Measurements from ENCODE around the gene TBC1D19.

The TBC1D19 gene

GRCh38 chr4:26723216-26723615 is 139.3 kb downstream of the TBC1D19 start:
- no peak for TF ChIP-seq CTCF (IDR thresholded peaks at IDR 0.05; ENCODE audit: low read depth, low read length)
- DNase-seq (ENCODE audit: extremely low read depth, low read depth): no peak

- no peak for DNase-seq (ENCODE audit: extremely low read depth, low read depth)
- no peak for TF ChIP-seq CTCF (IDR thresholded peaks at IDR 0.05; ENCODE audit: low read depth, low read length)
These were observed 140.7 kb downstream of the TBC1D19 start for GRCh38 chr4:26724534-26724933.

- DNase-seq (ENCODE audit: extremely low read depth, low read depth): no peak
- no peak for TF ChIP-seq CTCF (IDR thresholded peaks at IDR 0.05; ENCODE audit: low read depth, low read length)
These were observed 142.9 kb downstream of the TBC1D19 start for GRCh38 chr4:26726655-26727387.

- no peak for TF ChIP-seq CTCF (IDR thresholded peaks at IDR 0.05; ENCODE audit: low read depth, low read length)
- DNase-seq (ENCODE audit: extremely low read depth, low read depth): no peak
These were observed 144.0 kb downstream of the TBC1D19 start for GRCh38 chr4:26727844-26728243.

GRCh38 chr4:26729027-26729426 is 145.1 kb downstream of the TBC1D19 start:
- no peak for DNase-seq (ENCODE audit: extremely low read depth, low read depth)
- no peak for TF ChIP-seq CTCF (IDR thresholded peaks at IDR 0.05; ENCODE audit: low read depth, low read length)

- no peak for TF ChIP-seq CTCF (IDR thresholded peaks at IDR 0.05; ENCODE audit: low read depth, low read length)
- no peak for DNase-seq (ENCODE audit: extremely low read depth, low read depth)
These were observed 145.7 kb downstream of the TBC1D19 start for GRCh38 chr4:26729547-26729946.

- DNase-seq (ENCODE audit: extremely low read depth, low read depth): no peak
- no peak for TF ChIP-seq CTCF (IDR thresholded peaks at IDR 0.05; ENCODE audit: low read depth, low read length)
These were observed 147.6 kb downstream of the TBC1D19 start for GRCh38 chr4:26731351-26732035.
